Fibroblast of skin of left quadriceps (primary cell): ENCODE results near the gene OLFML2B.

Experiments used
- DNase-seq, 2 experiments: peaks; one replicate each; pipeline ENCODE4 v3.0.0-alpha.2; 2013; ENCODE audit warnings: low read depth in 2 of 2

The OLFML2B gene

DNA sequence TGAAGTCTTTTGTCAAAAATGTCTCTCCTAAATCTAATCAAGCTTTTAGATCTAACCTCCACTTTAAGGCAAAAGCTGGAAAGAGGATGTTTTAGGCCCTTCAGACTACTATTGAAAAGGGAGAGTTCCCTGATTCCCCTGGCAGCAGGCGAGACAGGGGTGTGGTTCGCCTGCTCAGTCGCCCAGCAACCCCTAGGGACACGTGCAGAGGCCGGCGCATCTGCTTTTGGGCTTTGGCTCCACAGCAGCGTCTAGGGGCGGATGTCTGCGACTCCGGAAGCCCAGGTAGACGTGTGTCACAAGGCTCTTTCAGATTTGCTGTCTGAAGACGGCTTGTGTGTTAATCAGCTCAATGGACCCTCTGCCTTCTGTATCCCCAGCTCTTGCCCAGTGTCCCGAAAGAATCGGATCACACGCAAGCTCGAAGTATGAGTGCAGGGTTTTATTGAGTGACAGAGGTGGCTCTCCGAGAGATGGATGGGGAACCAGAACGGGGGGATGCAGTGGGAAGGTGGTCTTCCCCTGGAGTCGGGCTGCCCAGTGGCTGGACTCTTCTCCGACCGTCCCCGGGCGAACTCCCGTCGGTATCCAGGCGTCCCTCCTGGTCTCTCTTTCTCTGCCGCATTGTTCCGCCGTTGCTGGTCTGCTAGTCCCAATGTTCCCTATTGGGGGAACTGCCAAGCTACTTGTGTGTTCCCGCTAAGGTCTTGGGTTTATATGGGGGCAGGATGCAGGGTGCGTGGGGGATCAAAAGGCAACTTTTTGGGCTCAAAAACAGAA lies 45.5 kb downstream of the OLFML2B start:
- no peak for DNase-seq

DNA sequence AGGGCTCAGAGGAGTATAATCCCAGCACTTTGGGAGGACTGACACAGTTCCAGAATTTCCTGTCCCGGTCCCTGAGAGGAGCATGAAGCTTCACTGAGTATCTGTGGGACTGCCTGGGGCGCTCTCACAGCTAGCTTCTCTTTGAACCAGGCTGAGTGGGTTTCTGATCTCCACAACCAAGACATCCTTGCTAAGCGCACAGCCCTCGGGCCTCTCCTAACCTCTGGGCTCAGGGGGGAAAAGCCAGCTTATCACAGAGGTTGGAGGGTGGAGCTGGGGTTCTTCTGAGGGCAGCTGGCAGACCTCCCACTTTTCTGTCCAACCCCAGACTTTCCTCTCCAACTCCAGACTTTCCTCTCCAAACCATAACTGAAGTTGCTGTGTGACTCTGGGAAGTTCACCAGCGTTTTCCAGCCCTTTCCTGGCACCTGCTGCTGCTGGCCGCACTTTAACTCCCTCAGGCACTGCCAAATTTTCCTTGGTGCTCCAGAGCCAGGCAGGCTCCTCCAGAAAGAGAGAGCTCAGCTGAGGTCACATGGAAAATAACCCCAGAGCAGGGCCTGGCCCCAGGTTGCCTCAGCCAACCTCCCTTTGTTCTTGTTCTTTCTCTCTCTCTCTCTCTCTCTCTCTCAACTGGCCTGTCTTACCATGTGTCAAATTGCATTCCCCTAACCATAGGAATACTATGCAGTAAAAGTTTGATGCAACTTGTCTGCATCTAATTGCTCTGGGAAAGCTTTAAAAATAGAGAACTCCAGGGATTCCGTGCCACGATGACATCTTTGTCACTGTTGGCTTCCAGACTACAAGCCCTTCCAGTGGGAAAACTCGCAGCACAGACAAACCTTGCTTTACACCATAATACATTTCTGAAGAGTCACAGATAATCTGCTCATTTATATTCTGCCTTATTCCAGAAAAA lies 49.5 kb downstream of the OLFML2B start:
- DNase-seq: no peak

DNA sequence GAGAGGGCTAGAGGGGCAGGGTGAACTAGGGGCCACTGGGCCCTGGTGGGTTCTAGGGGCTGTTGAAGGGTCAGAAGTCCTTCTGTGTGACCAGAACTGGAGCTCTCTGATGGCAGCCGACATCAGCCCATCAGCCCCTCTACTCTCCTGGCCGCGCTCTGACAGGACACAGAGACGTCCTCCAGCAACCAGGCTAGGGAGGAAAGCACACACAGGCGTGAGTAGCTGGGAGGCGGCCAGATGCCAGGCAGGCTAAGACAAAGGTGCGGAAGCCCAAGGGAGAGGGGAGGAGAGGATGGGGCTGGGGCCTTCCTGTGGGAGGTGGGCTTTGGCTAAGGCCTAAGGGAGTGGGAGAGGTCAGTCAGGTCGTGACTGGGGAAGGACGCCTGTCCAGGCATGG lies 50.8 kb downstream of the OLFML2B start:
- no peak for DNase-seq

DNA sequence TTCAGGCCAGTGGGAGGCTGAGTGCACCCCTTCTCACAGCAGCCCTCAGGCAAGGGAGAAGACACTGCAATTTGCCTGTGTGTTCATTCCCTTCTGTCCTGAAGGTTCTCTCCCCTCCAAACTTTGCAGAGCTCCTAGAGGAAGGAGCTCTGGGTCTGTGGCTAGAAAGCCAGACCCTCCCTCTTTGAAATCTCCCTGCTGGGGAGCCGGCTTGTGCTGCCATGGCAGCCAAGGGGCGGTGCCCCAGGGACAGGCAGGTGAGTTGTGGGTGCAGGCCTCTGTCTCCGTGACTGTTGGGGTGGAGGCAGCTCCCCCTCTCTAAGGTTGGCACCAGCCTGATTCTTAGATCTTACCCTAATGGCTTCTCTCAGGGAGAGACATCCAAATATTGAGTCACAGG lies 53.0 kb downstream of the OLFML2B start:
- no peak for DNase-seq

DNA sequence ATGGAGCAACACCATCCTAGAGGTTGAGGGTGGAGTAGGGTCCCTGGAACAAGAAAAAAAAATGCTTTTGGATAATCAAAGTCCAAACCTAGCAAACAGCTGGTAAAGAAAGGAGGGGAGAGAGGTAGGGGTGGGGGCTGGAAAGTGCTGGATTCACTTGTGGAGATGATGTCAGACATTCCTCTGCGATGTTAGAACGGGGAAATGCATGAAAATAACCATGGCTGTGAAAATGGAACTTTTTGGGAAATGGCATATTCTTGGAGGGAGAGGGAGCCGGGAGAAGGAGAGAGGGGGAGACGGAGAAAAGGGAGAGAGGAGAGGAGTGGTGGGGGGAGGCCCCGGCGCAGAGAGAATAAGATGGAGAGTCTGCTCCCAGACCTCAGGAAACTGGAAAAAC lies 53.6 kb downstream of the OLFML2B start:
- DNase-seq: no peak

DNA sequence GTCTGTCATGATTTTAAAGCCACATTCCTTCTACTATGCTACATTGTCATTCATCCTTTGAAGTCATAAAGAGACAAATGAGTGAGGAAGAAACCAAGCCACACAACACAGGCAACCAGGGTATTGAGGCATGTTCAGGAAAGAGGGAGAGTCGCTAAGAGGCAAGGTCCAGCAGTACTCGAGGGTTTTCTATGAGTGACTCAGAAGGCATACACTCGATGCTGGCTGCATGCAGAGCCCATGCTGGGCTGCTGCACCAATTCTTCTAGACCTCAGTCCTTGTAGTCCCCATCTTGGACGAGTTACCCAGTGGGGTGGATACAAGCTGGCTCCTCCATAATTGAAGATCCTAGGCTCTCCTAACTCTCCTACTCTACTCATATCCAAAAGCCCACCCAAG lies 57.6 kb downstream of the OLFML2B start:
- DNase-seq: no peak

DNA sequence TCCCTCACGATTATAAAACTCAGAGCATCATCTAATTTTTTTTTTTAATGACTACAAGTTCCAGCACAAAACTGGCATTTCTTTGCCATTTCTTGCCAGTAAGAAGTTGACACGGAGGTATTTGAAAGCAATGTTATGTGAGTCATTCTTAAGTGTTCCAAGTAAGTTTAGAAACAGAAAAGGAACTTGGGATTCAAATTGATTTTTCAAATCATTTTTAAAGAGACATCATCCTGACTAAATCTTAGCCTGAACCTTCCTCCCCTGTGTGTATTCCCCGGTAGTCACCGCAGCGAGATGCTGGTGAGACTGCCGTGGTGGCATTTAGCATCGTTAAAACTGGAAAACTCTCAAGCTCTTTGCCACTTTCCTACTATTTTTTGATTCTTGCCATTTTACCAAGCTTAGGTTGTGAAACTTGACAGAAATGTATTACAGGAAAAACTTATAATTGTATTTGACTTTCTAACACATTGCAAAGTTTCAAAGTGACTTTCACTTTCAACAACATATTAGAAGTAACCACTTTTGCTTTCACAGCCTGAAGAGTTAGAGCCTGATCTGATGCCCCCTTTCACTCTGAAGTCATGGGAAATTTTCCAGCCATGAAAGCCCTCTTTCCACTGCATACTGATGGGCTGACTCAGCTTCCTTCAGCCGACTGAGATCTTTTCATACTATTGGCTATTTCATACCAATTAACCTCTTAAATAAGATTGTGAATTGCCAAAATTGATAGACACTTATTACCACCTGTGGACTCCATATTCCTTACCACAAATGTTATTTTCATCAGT lies 61.4 kb downstream of the OLFML2B start:
- peak; percentile 72 to 73 for DNase-seq

DNA sequence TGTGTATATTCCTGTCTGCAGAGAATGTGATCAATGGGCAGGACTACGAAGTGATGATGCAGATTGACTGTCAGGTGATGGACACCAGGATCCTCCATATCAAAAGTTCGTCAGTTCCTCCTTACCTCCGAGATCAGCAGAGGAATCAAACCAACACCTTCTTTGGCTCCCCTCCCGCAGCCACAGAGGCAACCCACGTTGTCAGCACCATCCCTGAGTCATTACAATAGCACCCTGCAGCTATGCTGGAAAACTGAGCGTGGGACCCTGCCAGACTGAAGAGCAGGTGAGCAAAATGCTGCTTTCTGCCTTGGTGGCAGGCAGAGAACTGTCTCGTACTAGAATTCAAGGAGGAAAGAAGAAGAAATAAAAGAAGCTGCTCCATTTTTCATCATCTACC lies 65.2 kb downstream of the OLFML2B start:
- no peak for DNase-seq

DNA sequence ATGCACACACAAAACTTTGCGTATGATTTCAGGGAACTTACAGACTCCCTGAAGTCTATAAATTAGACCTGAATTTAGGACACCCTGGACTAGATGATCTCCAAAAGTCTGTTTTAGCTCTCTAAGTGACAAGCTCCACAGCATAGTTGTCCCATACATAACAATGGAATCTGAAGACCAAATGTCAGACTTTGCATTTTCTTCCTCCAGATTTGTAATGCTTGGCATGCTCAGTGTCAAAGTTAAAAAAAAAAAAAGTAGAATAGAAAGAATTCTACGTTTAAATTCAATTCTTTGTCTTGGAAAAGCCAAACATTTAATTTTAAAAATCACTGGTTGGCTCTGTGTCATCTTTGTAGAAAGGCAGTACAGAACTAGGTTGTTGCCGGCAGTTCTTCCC lies 66.7 kb downstream of the OLFML2B start:
- DNase-seq: no peak

DNA sequence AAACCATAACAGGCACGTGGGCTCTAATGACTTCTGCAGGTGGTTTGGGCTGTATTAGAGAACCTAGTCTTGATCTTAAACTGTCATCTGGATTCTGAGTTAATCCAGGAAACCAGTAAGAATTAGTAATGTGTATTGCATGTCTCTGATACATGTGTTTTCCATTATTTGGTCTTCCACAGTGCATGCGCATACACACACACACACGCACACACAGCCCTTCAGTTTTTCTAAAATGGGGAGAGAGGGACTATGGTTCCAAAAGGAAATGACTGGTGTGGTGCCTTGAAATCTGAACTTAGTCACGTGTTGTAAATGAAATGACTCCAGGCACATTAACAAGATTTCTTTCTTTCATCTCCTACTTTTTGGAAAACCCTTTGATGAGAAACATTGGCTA lies 67.6 kb downstream of the OLFML2B start:
- peak; percentile 95 to 96 for DNase-seq

DNA sequence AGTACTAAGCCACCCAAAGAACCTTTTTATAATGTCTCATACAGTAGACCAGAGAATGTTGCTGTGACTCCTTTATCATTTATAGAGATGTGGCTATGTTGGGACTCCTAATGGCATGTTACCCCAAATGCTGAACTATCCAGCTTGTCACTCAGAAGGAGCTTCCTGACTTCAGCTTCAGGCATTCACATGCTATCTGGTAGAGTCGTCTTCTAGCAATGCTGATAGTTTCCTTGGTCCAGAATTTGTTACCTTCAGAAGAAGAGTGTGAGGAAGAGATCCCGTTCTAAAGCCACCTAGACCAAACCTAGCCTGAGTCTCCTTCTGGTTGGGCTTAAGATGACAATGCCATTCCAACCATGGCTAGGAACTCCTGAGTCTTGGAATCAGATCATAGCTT lies 68.1 kb downstream of the OLFML2B start:
- no peak for DNase-seq

DNA sequence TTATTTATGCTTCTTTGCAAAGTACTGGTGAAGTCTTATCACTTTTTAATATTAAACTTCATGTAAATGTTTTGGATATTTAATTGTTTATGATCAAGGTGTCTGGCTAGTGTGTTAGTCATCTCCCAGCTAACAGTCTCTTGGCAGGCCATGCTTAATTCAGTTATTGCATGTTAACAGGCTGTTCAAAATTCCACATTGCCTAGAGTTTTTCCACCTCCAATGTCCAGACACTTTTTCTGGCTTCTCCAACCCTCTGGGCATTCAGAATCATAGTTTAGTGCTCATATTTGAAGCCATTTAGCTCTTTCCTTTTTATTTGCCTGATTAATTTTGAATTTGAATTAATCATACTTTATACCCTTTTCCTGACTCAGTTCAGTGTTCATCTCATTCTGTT lies 69.2 kb downstream of the OLFML2B start:
- DNase-seq: no peak

DNA sequence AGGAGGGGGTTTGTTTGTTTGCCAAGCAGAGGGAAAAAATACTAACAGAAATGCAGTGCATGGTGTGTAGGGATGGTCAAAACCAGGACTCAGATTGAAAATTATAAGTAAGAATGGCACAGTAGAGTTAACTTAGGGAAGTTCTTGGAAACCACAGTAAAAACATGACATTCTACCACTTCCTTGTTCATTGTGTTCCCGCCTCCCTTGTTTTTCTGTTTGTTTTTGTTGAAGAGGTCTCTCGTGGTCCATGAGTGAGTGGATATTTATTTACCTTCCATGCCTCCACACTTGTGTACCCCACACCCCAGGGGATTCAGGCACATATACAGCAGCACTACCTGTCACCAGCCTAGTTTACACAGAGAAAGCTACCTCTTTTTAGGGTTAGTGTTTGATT lies 69.6 kb downstream of the OLFML2B start:
- DNase-seq: no peak

DNA sequence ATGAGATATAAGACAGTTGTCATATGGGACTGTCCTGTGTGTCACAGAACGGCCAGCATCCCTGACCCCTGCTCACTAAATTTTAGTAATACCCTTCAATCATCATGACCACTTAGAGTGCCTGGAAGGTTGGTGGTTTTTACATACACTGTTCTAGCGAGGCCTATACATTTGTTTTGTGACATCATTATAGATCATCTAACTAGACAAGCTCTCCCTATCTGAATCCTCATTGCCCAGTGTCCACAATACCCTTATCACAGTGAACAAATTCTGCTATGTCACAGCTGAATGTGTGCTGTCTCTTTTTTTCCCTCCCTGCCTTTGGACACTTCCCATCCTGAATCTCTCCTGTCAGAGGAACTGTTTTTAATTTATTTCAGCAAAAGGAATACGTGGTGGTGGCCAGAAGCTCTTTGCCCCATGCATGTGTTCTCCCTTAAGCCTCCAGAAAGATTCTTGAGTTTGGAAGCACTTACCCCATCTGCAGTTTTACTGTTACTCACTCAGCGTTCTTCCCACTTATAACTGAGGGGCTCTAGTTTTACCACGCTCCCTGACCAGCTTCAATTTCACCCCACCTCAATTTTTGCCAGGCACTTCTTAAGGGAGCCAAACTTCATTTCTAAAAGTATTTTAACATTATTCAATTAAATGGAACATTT lies 70.3 kb downstream of the OLFML2B start:
- DNase-seq: no peak

DNA sequence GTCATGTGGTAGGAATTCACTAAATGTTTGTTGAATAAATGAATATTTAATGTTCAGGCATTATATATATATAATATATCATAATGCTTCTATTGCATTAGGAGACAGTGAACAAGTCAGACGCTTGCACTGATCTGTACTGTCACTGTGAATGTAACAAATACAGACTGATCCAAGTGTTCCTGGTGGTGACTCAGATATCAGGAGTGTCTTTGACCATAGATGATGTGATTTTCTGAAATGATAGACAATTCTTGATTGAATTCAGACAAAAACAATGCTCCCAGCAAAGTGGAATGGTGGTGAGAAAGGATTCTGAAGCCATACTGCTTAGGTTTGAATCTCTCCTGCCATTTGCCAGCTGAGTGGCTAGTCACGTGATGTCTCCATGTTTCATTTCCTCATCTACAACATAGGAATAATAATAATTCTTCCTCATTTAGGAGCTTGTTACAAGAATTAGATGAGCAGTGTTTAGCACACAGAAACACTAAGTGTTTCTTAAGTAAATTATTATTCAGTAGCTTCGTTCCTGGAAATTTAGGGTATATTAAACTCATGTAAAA lies 71.0 kb downstream of the OLFML2B start:
- no peak for DNase-seq

DNA sequence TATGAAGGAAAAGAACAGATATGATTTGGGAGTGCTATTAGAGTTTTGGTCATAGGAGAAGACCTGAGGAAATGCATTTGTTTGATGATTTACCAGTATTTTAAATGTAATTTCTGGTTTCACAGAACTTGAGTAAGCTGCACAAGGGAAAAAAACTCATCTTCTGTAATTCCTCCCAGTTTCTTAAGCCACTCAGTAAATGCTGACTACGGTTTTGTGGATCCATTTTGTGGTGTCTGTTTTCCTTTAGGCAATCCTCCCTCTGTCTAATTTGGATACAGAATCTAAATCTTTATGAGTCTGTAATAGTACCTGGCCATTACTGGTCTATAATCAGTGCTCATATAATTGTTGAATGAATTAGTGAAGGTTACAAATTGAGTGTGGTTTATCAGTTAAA lies 72.0 kb downstream of the OLFML2B start:
- DNase-seq: no peak

DNA sequence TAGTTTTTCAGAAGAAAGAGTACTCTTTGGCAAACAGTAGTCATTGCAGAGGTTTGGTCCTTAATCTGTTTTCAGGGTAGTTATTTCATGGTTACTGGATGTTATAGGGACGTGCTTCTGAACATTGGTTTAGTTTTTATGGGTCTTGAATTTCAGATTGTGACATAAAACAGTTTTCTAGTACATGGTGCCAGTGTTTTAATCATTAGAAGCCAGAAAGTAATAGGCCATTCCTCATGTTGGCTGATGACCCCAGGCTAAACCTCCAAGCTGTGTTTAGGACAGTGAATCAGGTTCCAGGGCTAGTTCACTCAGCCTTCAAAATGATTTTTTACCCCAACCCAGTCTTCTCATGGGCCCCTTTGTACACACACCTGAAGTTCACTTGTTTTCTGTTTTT lies 73.3 kb downstream of the OLFML2B start:
- DNase-seq: no peak

DNA sequence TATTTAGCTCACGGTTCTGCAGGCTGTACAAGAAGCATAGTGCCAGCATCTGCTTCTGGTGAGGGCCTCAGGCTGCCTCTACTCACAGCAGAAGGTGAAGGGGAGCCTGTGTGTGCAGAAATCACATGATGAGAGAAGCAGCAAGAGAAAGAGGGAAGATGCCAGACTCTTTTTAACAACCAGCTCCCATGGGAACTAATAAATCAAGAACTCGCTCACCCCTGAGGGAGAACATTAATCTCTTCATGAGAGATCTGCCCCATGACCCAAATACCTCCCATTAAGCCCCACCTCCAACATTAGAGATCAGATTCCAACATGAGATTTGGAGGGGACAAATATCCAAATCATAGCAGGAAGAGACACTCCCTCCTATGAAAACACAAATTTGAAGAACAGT lies 74.1 kb downstream of the OLFML2B start:
- no peak for DNase-seq

DNA sequence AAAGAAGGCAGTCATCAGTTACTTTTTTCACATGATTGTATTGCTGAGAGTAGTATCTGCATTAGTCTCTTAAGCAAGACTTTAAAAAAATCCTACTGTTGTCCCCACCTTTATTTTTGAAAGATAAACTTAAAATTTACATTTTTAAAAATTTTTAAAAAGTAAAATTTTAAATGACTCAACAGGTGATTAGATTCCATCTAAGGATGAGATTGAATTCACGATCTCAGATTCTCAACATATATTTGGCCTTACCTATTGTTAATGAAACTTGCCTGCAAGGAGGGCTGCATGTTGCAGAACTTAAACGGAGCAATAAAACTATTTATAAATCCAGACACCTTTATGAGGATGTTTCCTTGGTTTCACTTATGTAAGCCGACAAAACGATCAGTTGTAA lies 75.2 kb downstream of the OLFML2B start:
- no peak for DNase-seq

DNA sequence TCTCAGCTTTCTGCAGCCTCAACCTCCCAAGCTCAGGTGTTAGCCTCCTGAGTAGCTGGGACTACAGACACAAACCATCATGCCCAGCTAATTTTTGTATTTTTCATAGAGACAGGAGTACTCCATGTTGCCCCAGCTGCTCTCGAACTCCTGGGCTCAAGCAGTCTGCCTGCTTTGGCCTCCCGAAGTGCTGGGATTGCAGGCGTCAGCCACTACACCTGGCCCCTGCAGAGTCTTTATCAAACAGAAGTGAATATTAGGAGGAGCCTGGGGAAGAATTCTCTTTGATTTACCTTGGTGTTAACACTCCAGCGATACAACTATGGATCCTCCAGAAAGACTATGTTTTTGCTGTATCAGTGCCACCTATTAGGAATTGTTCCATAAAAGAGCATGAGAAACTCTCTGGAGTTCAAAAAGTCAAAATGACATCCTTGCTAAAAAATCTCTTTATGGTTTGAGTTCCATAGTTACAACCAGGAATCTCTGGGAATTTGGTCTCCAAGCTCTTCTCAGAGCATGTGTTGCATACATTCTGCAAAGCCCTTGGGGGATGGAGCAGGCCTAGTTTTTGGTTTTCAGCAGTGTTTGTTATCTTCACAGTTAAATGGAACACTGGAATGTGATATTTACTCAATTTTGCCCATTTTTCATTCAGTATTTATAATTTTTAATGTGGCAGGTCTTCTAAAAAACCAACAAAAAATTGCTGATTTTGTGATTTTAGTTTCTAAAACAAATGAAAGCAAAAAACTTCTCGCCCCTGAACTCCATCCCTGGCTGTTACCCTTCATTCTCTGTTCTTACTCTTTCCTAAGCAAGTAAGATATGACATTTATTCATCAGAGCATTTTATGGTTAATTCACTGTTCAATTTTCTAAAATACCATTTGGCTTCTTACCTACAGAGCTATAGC lies 77.3 kb downstream of the OLFML2B start:
- peak; percentile 88 to 90 for DNase-seq
